Ascending aorta (tissue), 2 donors: ENCODE data around the gene CDSN. TPM values are rescaled to one million over a fixed set of nuclear protein-coding genes. Genes with fewer than 3 reads are reported as not detected.

Source experiments
- DNase-seq, 2 donors: peaks; one replicate each; pipeline ENCODE4 v3.0.0-alpha.2; 2019; ENCODE audit warnings: low spot score in 2 of 2
- H3K27ac ChIP-seq, 2 donors: fragments of 200-600 bp; sonication (generic); one replicate each; pipeline ENCODE4 v1.5.1; 2016 to 2017; ENCODE audit warnings: mild to moderate bottlenecking in 1 of 2
- H3K27me3 ChIP-seq: fragments of 200-600 bp; sonication (generic); one replicate; pipeline ENCODE4 v1.5.1; 2017
- H3K36me3 ChIP-seq, 2 donors: fragments of 200-600 bp; sonication (generic); one replicate each; pipeline ENCODE4 v1.5.1; 2016
- H3K4me1 ChIP-seq, 2 donors: fragments of 200-600 bp; sonication (generic); one replicate each; pipeline ENCODE4 v1.5.1; 2016 to 2017; ENCODE audit warnings: mild to moderate bottlenecking in 1 of 2
- H3K4me3 ChIP-seq, 2 donors: fragments of 200-600 bp; sonication (generic); one replicate each; pipeline ENCODE4 v1.5.1; 2016 to 2017; ENCODE audit warnings: mild to moderate bottlenecking in 1 of 2
- H3K9me3 ChIP-seq, 2 donors: fragments of 200-600 bp; sonication (generic); one replicate each; pipeline ENCODE4 v1.5.1; 2016
- CTCF ChIP-seq, 3 experiments: fragments of 200-600 bp in 2 of 3; fragments of 450-650 bp in 1 of 3; sonication (generic) in 2 of 3; IDR thresholded peaks; one replicate each; pipeline ENCODE4 v1.5.1; 2016 to 2019; ENCODE audit warnings: antibody characterized with exemption in 3 of 3, mild to moderate bottlenecking in 1 of 3, moderate library complexity in 1 of 3
- intact Hi-C: fragments of 100-400 bp; cut with DNase I; formaldehyde crosslinking; loops from one replicate; pipeline ENCODE4 v1.15.1; 2023
- total RNA-seq: library from RNA; depleted of rRNA; stranded (reverse); fragments of >200 nt; gene quantifications from one replicate; pipeline ENCODE4 v1.1.0, GENCODE V29; 2016

CDSN gene
- total RNA-seq, 1 donor from 2014 or later, result not detected

GRCh38 chr6:31158140-31158862, 38.1 kb upstream of the CDSN start, which contains the start of gene TCF19:
Gene TCF19, plus strand, starts transcription at chr6:31158589. Its CDS starts 881 bp downstream, at chr6:31159470.
- H3K27me3 ChIP-seq, result no peaks in the 10 kb centered on the region
- no peaks in the 10 kb centered on the region for H3K9me3 ChIP-seq
- TF ChIP-seq CTCF (IDR thresholded peaks at IDR 0.05), result no peak
- peaks cover 0 to 5% of the 10 kb centered on the region in 2 donors for H3K36me3 ChIP-seq
- H3K4me1 ChIP-seq, result peaks cover 0 to 17% of the 10 kb centered on the region in 2 donors
- H3K27ac ChIP-seq, result peak within 1 kb of the TSS; percentile 53 to 70
- DNase-seq, result peak; percentile 96 to 100
- intact Hi-C loops, result loop anchor here (1.0 kb wide), 3 partner anchors 21 to 114 kb away; partner anchors contain the start of gene HLA-C
- H3K4me3 ChIP-seq, result peak within 1 kb of the TSS; percentile 70 to 86

GRCh38 chr6:31157513-31158139, 37.4 kb upstream of the CDSN start, which contains the start of gene CCHCR1:
Gene CCHCR1, minus strand, starts transcription at chr6:31157802. Its CDS starts 202 bp downstream, at chr6:31157600.
- Histone ChIP-seq H3K27me3 (no peaks in the 10 kb centered on the region), H3K4me1 (peaks cover 0 to 17% of the 10 kb centered on the region in 2 donors), H3K27ac (peak within 1 kb of the TSS; percentile 53 to 70), H3K36me3 (peaks cover 0 to 5% of the 10 kb centered on the region in 2 donors), H3K9me3 (no peaks in the 10 kb centered on the region), H3K4me3 (peak within 1 kb of the TSS; percentile 70 to 86)
- DNase-seq, result no peak
- intact Hi-C loops, result loop anchor here (1.0 kb wide), 3 partner anchors 20 to 115 kb away; partner anchors contain the start of gene HLA-C
- no peak for TF ChIP-seq CTCF (IDR thresholded peaks at IDR 0.05)

GRCh38 chr6:31156641-31157040, 36.4 kb upstream of the CDSN start:
- no peak overlapping the region for H3K27ac ChIP-seq
- TF ChIP-seq CTCF (IDR thresholded peaks at IDR 0.05), result no peak
- H3K36me3 ChIP-seq, result peaks cover 0 to 5% of the 10 kb centered on the region in 2 donors
- peaks cover 0 to 17% of the 10 kb centered on the region in 2 donors for H3K4me1 ChIP-seq
- DNase-seq, result no peak
- H3K4me3 ChIP-seq, result no peak overlapping the region
- H3K9me3 ChIP-seq, result no peaks in the 10 kb centered on the region
- intact Hi-C loops, result no loop called here
- no peaks in the 10 kb centered on the region for H3K27me3 ChIP-seq

- Histone ChIP-seq H3K9me3 (no peaks in the 10 kb centered on the region), H3K27ac (no peak overlapping the region), H3K36me3 (peaks cover 0 to 19% of the 10 kb centered on the region in 2 donors), H3K4me1 (peaks cover 0 to 15% of the 10 kb centered on the region in 2 donors), H3K4me3 (no peak overlapping the region), H3K27me3 (no peaks in the 10 kb centered on the region)
- no peak for DNase-seq
- intact Hi-C loops, result no loop called here
- TF ChIP-seq CTCF (IDR thresholded peaks at IDR 0.05), result no peak
Observed at GRCh38 chr6:31154436-31154835, 34.2 kb upstream of the CDSN start.

- no peak overlapping the region for H3K4me3 ChIP-seq
- no peaks in the 10 kb centered on the region for H3K27me3 ChIP-seq
- H3K36me3 ChIP-seq, result peaks cover 0 to 19% of the 10 kb centered on the region in 2 donors
- H3K9me3 ChIP-seq, result no peaks in the 10 kb centered on the region
- H3K27ac ChIP-seq, result no peak overlapping the region
- DNase-seq, result no peak
- intact Hi-C loops, result no loop called here
- TF ChIP-seq CTCF (IDR thresholded peaks at IDR 0.05), result no peak
- H3K4me1 ChIP-seq, result peaks cover 0 to 7% of the 10 kb centered on the region in 2 donors
Observed at GRCh38 chr6:31152781-31153180, 32.5 kb upstream of the CDSN start.
